Activated T-helper 9 cell treated with anti-CD3 and anti-CD28 coated beads, Interleukin-2, amount 50 U/mL, for 16 hours (primary cell): Measurements from ENCODE around the gene FAM25G.

ENCODE experiments used
- DNase-seq: peaks from one replicate; pipeline ENCODE4 v3.0.0-alpha.2; 2020; ENCODE audit warnings: low read depth

Gene FAM25G

DNA sequence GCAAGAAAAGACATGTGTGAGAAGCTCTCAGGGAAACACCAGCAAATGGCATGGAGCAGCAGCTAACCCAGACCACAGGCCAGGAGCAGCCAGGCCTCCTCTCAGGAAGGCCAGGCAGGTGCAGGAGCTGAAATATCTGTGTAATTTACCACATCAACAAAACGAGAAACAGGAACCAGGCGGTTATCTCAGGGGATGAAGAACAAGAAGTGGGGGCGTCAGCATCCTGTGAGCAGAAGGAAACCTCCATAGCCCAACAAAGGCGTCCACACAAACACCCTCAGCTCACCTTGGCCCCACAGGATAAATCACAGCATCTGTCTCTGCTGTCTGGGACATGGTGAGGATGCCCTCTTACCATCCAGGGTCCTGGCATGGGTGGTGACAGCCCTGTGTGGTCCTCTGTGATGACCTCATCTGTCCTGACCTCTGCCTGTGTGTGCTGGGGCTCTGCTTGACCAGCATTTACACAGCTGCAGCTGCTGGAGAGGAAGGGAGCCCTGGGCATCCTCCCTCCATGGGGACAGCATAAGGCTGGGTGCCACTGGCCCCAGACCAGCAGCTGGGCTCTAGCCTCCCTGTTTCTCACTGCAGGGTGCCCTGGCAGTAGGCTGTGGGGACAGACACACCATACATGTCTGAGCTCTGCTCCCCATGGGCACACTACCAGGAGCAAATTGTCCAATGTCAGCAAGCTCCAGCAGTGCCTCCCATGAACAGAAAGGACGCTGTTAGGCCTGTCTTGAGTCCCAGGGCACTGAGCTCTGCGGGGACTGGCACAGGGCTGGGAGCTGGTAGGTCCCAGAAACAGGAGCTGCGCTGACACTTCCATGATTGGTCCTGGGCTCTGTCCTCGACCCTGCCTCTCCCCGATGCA is 42.2 kb downstream of the FAM25G start:
- DNase-seq, result no peak

DNA sequence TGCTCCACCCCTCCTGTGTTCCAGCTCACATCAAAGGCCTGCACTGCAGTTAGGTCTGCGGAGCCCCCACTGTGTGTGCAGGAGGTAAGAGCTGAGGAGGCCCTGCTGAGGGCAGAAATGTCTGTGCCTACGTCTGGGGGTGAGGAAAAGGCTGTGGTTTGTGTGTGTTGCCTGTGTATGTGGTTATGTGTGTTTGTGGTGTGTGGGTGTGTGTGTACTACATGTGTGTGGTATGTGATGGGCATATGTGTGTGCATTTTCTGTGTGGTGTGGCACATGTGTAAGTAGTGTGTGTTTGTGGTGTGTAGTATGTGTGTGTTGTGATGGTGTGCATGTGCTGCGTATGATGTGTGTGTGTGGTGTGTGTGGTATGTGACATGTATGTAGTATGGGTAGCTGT is 43.8 kb downstream of the FAM25G start:
- DNase-seq, result no peak

DNA sequence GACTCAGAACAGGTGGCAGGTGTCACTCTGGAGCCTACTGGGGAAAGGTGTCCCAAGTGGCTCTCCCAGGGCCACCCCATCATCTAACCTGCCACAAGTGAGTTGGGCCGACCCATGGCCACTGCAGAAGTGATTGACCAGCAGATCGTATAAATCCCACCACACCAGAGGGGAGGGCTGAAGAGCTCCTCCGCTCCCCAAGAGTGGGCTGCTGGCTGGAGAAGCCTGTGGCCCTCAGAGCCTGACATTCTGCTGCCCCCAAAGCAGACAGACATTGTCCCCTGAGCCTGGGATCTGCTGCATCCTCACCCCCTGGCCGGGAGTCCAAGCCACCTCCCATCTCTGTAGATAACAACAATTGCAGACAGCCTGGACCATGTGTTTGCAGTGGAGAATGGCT is 44.3 kb downstream of the FAM25G start:
- DNase-seq, result no peak

DNA sequence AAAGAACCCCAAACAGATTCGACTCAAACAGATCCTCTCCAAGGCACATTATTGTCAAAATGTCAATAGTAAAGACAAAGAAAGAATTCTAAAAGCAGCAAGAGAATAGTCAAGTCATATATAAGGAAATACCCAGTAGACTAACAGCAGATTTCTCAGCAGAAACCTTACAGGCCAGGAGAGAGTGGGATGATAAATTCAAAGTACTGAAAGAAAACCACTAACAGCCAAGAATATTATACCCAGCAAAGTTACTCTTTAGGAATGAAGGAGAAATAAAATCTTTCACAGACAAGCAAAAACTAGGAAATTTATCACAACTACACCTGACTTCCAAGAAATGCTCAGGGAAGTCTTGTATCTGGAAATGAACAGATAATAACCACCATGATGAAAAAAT is 45.8 kb downstream of the FAM25G start:
- no peak for DNase-seq

DNA sequence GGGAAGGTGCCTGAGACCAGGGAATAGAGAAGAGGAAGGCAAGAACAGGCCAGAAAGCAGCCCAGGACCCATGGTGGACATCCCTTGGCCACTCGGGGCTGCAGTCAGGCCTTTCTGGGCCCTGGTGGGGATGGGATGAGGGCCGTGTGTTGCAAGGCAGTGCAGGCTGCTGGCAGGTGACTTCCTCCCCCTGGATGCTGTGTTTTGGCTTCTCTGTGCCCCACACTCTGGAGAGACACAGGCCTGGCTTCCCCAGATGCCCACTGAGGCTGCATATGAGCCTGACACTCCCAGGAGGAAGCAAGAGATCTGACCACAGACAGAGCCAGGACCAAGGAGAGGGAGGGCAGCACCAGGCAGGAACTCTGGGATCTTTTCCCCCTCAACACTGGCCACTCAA is 47.5 kb downstream of the FAM25G start:
- no peak for DNase-seq

DNA sequence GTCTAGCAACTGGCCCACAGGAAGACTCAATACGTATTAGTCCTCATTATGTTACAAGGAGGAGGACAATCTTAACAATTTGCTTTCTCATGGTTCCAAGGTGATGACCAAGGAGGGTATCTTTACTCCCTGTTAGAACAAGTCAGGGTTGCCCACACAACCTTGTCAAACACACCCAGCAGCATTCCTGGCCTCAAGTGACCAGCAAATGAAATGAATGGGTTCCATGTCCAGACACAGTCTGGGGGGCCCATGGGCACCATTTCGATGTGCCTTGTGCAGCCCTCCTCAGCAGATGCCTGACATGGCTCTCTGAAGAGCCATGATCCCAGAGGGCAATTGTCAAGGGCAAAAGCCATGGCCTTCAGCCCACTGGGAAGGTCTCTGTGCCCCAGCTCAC is 48.4 kb downstream of the FAM25G start:
- no peak for DNase-seq

DNA sequence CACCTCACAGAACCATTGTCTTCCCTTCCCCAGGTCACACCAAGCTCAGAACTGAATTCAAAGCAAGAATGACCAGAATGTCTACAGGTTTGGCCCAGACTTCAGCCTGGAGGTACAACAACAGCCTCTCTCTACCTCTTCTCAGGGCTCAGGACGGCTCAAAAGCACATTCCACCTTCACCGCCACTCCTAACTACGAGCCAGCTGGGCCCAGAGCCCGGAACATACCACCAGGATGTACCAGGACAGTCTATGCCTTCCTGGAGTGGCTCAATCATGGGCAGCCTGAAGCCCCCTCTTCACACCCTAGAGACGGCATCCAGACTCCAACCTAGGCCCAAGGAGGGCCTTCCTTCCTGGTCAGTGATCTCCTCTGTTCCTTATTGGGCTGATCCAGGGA is 49.1 kb downstream of the FAM25G start:
- DNase-seq, result no peak

DNA sequence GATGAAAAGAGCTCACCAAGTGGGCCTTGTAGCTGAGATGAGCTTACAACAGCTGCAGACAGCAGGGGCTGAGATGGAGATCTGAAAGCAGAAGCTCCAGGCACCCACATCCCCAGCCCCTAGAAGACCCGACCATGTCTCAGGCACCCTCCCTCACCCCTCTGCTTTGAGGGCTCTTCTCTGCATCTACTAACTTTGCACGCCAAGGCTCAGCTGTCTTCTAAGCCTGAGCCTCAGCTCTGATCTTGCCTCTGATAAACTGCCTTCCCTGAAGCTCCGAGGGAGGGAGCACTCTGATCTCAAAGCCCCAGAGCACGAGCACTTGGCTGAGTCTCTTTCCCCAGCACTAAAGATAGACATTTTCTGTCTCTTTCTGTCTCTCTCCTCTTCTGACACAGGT is 49.6 kb downstream of the FAM25G start:
- DNase-seq, result no peak

DNA sequence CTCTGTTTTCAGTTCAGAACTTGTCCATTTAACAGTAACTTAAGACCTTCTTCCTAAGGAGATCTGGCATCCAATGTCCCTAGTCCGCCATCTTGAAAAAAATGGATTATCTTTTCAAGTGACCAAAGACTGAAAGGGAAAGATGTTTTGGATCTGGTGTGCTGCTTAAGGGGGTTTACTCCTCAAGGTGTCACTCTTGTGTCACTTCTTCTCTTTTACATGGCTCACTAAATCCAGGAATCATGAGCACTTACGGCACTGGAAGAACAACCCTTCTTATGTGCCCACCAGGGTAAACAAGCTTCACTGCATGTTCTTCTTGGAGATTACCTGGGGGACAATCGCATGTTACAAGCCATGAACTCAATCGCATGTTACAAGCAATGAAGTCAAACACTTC is 51.3 kb downstream of the FAM25G start:
- DNase-seq, result no peak

DNA sequence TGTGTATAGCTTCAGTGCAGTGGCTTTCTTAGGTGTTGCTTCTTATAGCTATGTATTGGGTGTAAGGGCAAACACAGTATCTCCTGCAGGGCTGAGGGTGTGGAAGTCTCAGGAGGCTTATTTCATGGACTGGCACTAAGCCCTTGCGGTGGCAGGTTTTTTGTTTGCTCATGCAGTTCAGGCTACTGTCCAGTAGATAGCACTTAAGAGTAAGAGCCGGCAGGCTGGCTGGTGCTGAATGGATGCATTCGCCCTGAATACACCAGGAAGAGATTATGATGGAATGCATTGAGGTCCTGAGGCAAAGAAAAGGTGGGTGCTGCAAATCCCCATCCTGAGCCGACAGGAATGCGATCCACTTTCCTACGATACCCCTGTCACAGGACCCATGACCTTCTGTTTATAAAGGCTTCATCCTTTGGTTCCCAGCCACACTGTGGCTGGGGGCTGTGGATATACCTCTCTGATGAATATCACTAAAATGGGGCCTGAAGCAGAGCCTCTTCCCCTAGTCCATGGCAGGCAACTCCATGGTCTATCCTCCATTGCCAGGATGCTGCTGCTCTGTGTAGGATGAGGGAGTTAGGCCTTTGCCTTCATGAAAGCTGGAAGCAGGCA is 52.5 kb downstream of the FAM25G start:
- no peak for DNase-seq
